Gastroesophageal sphincter (tissue), 3 donors: ENCODE measurements around the gene TOMM5.

Experiments used
- CTCF ChIP-seq, 4 experiments: fragments of 200-600 bp in 2 of 4; fragments of 450-650 bp in 2 of 4; sonication (generic) in 1 of 4; IDR thresholded peaks; one replicate each; pipeline ENCODE4 v1.5.1; 2017 to 2019; ENCODE audit warnings: antibody characterized with exemption in 4 of 4, mild to moderate bottlenecking in 2 of 4, moderate library complexity in 2 of 4
- EP300 ChIP-seq: sonication (generic); formaldehyde crosslinking; IDR thresholded peaks from one replicate; pipeline ENCODE4 v1.6.1; 2017; ENCODE audit warnings: antibody characterized with exemption, mild to moderate bottlenecking
- POLR2A ChIP-seq, 2 donors: fragments of 450-650 bp; IDR thresholded peaks; one replicate each; pipeline ENCODE4 v1.6.1; 2017; ENCODE audit warnings: antibody characterized with exemption in 2 of 2, mild to moderate bottlenecking in 2 of 2, moderate library complexity in 1 of 2
- POLR2AphosphoS5 ChIP-seq: sonication (generic); formaldehyde crosslinking; IDR thresholded peaks from one replicate; pipeline ENCODE4 v1.6.1; 2017; ENCODE audit warnings: antibody characterized with exemption

- no peak for TF ChIP-seq CTCF (IDR thresholded peaks at IDR 0.05)
- no peak for TF ChIP-seq POLR2A (IDR thresholded peaks at IDR 0.05)
- TF ChIP-seq POLR2AphosphoS5 = no peak
- no peak for TF ChIP-seq EP300
Observed at GRCh38 chr9:37622462-37622861, 30.1 kb upstream of the TOMM5 start.
